D721Med (cell line): ENCODE data around the gene POLR2B.

Source experiments
- DNase-seq: peaks from one replicate; pipeline ENCODE4 v3.0.0; 2011; ENCODE audit warnings: low spot score; ENCODE audit not compliant: insufficient read length
- FAIRE-seq: peaks from 2 replicates; lab custom pipeline; 2011; peaks lifted over from hg19 to GRCh38; lab: Jason Lieb, UNC
- CTCF ChIP-seq: IDR thresholded peaks from 2 replicates; pipeline ENCODE4 v1.5.1; 2012; ENCODE audit warnings: mild to moderate bottlenecking, control low read depth; ENCODE audit not compliant: insufficient read depth; ENCODE audit errors: missing control alignments

The POLR2B gene

DNA sequence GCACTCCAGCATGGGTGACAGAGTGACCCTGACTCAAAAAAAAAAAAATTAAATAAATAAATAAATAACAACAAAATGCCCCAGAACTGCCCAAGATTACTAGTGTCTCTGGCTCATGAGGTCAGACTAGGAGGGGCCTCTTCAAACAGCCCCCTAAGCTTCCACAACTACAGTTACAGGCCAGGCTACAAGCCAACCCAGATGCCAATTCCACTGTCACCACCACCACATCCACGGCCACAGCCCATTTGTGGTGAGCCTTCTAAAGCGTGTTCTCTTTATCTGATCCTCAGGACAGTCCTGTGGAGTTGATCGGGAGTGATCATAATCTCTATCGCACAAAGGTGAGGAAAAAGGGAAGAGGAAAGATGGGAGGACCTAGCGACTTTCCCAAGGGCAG lies 94.9 kb downstream of the POLR2B start:
- FAIRE-seq: no peak
- DNase-seq: no peak

GRCh38 chr4:57074744-57075143 lies 96.0 kb downstream of the POLR2B start:
- FAIRE-seq: no peak
- no peak for TF ChIP-seq CTCF
- no peak for DNase-seq

More for the DNA sequence above, 94.9 kb downstream of the POLR2B start:
- no peak for TF ChIP-seq CTCF

- FAIRE-seq: no peak
- TF ChIP-seq CTCF: no peak
- no peak for DNase-seq
Observed at GRCh38 chr4:57075367-57075766, 96.7 kb downstream of the POLR2B start.

DNA sequence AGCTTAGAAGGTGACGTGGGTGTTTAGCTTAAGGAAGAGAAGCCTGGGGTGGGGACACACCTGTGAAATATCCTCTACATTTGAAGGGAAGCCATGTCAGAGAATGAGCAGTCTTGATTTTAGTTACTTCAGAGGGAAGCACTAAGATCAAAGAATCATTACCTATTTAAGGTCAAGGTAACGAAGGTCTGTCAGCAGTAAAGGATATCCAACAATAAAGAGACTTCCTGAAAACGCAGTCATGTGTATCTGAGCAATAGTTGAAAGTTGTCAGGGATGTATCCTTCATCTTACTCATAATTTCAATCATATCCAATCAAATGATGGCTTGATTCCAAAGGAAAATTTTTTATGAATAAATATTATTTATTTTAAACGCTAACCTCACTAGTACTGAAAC lies 98.0 kb downstream of the POLR2B start:
- no peak for DNase-seq
- no peak for TF ChIP-seq CTCF
- FAIRE-seq: no peak

GRCh38 chr4:57077550-57078343 lies 99.1 kb downstream of the POLR2B start:
- no peak for TF ChIP-seq CTCF
- no peak for FAIRE-seq
- no peak for DNase-seq

- DNase-seq (no peak), FAIRE-seq (no peak)
- TF ChIP-seq CTCF: no peak
Observed at GRCh38 chr4:57078685-57079521, 100.2 kb downstream of the POLR2B start.
